ENCODE data around the gene PSMC1. TPM values are rescaled to one million over a fixed set of nuclear protein-coding genes. Genes with fewer than 3 reads are reported as not detected.
A peak's percentile ranks its signal among the peaks of the same experiment; 100 is the strongest.

PSMC1 gene
- polyA plus RNA-seq, 1 donor from 2014 or later: 79.1 TPM

- no peak overlapping the region for H3K4me3 Mint-ChIP-seq
- peaks cover 0 to 4% (median 0%) of the 10 kb centered on the region in 3 donors for H3K4me1 Mint-ChIP-seq
- H3K36me3 Mint-ChIP-seq: peaks cover 5% of the 10 kb centered on the region
- H3K27ac Mint-ChIP-seq: peak overlapping the region in 1 of 3 donors; percentile 88
- no peaks in the 10 kb centered on the region for H3K9me3 Mint-ChIP-seq
- no peaks in the 10 kb centered on the region for H3K27me3 Mint-ChIP-seq
Observed at GRCh38 chr14:90266441-90267154, 10.2 kb downstream of the PSMC1 start.

- H3K36me3 Mint-ChIP-seq: peaks cover 7% of the 10 kb centered on the region
- peaks cover 0 to 4% (median 0%) of the 10 kb centered on the region in 3 donors for H3K4me1 Mint-ChIP-seq
- H3K4me3 Mint-ChIP-seq: no peak overlapping the region
- H3K27ac Mint-ChIP-seq: no peak overlapping the region
- H3K27me3 Mint-ChIP-seq: no peaks in the 10 kb centered on the region
- H3K9me3 Mint-ChIP-seq: no peaks in the 10 kb centered on the region
Observed at GRCh38 chr14:90268420-90268819, 12.1 kb downstream of the PSMC1 start.

- Mint-ChIP-seq H3K4me3 (no peak overlapping the region), H3K27me3 (no peaks in the 10 kb centered on the region), H3K9me3 (no peaks in the 10 kb centered on the region), H3K27ac (no peak overlapping the region), H3K4me1 (peaks cover 0 to 2% (median 0%) of the 10 kb centered on the region in 3 donors), H3K36me3 (peaks cover 2% of the 10 kb centered on the region)
Observed at GRCh38 chr14:90272523-90272922, 16.2 kb downstream of the PSMC1 start.

GRCh38 chr14:90273532-90273931, 17.2 kb downstream of the PSMC1 start:
- peaks cover 0 to 2% (median 0%) of the 10 kb centered on the region in 3 donors for H3K4me1 Mint-ChIP-seq
- H3K27me3 Mint-ChIP-seq: no peaks in the 10 kb centered on the region
- peaks cover 2% of the 10 kb centered on the region for H3K36me3 Mint-ChIP-seq
- no peak overlapping the region for H3K27ac Mint-ChIP-seq
- no peaks in the 10 kb centered on the region for H3K9me3 Mint-ChIP-seq
- H3K4me3 Mint-ChIP-seq: no peak overlapping the region

GRCh38 chr14:90274019-90274418, 17.7 kb downstream of the PSMC1 start:
- Mint-ChIP-seq H3K4me3 (no peak overlapping the region), H3K36me3 (peaks cover 2% of the 10 kb centered on the region), H3K9me3 (no peaks in the 10 kb centered on the region)

GRCh38 chr14:90274808-90275457, 18.6 kb downstream of the PSMC1 start:
- Mint-ChIP-seq H3K4me1 (peaks cover 0 to 1% (median 0%) of the 10 kb centered on the region in 3 donors), H3K36me3 (peaks cover 2% of the 10 kb centered on the region), H3K9me3 (no peaks in the 10 kb centered on the region), H3K27me3 (no peaks in the 10 kb centered on the region), H3K4me3 (no peak overlapping the region), H3K27ac (peak overlapping the region in 1 of 3 donors; percentile 91)

More at GRCh38 chr14:90274019-90274418, 17.7 kb downstream of the PSMC1 start:
- Mint-ChIP-seq H3K27me3 (no peaks in the 10 kb centered on the region), H3K4me1 (peaks cover 0 to 2% (median 0%) of the 10 kb centered on the region in 3 donors), H3K27ac (no peak overlapping the region)

- Mint-ChIP-seq H3K9me3 (no peaks in the 10 kb centered on the region), H3K27me3 (no peaks in the 10 kb centered on the region), H3K27ac (no peak overlapping the region), H3K4me3 (no peak overlapping the region), H3K36me3 (peaks cover 2% of the 10 kb centered on the region), H3K4me1 (no peaks in the 10 kb centered on the region)
Observed at GRCh38 chr14:90275458-90275814, 19.1 kb downstream of the PSMC1 start.

GRCh38 chr14:90275820-90276219, 19.5 kb downstream of the PSMC1 start:
- no peak overlapping the region for H3K4me3 Mint-ChIP-seq
- no peaks in the 10 kb centered on the region for H3K9me3 Mint-ChIP-seq
- H3K27ac Mint-ChIP-seq: no peak overlapping the region
- H3K27me3 Mint-ChIP-seq: no peaks in the 10 kb centered on the region
- peaks cover 2% of the 10 kb centered on the region for H3K36me3 Mint-ChIP-seq
- no peaks in the 10 kb centered on the region for H3K4me1 Mint-ChIP-seq

GRCh38 chr14:90276646-90277367, 20.5 kb downstream of the PSMC1 start:
- Mint-ChIP-seq H3K4me3 (no peak overlapping the region), H3K27me3 (no peaks in the 10 kb centered on the region), H3K27ac (no peak overlapping the region), H3K4me1 (no peaks in the 10 kb centered on the region), H3K36me3 (peaks cover 2% of the 10 kb centered on the region), H3K9me3 (no peaks in the 10 kb centered on the region)

GRCh38 chr14:90277581-90278198, 21.3 kb downstream of the PSMC1 start:
- Mint-ChIP-seq H3K36me3 (peaks cover 2% of the 10 kb centered on the region), H3K27ac (peak overlapping the region in 1 of 3 donors; percentile 71), H3K4me1 (no peaks in the 10 kb centered on the region), H3K4me3 (no peak overlapping the region), H3K9me3 (no peaks in the 10 kb centered on the region), H3K27me3 (no peaks in the 10 kb centered on the region)

GRCh38 chr14:90278199-90279175, 22.1 kb downstream of the PSMC1 start:
- peak overlapping the region in 1 of 4 donors; percentile 54 for H3K4me3 Mint-ChIP-seq
- no peaks in the 10 kb centered on the region for H3K36me3 Mint-ChIP-seq
- H3K27me3 Mint-ChIP-seq: no peaks in the 10 kb centered on the region
- H3K9me3 Mint-ChIP-seq: no peaks in the 10 kb centered on the region
- H3K4me1 Mint-ChIP-seq: no peaks in the 10 kb centered on the region
- H3K27ac Mint-ChIP-seq: peak overlapping the region in 1 of 3 donors; percentile 71

GRCh38 chr14:90280096-90280495, 23.7 kb downstream of the PSMC1 start:
- Mint-ChIP-seq H3K27ac (no peak overlapping the region), H3K4me1 (no peaks in the 10 kb centered on the region), H3K4me3 (no peak overlapping the region), H3K27me3 (no peaks in the 10 kb centered on the region), H3K9me3 (no peaks in the 10 kb centered on the region), H3K36me3 (no peaks in the 10 kb centered on the region)

GRCh38 chr14:90281261-90281660, 24.9 kb downstream of the PSMC1 start:
- Mint-ChIP-seq H3K9me3 (no peaks in the 10 kb centered on the region), H3K27ac (no peak overlapping the region), H3K4me3 (no peak overlapping the region)

GRCh38 chr14:90281756-90282155, 25.4 kb downstream of the PSMC1 start:
- H3K36me3 Mint-ChIP-seq: peaks cover 2% of the 10 kb centered on the region
- H3K9me3 Mint-ChIP-seq: no peaks in the 10 kb centered on the region
- no peak overlapping the region for H3K27ac Mint-ChIP-seq
- no peaks in the 10 kb centered on the region for H3K27me3 Mint-ChIP-seq
- no peak overlapping the region for H3K4me3 Mint-ChIP-seq
- H3K4me1 Mint-ChIP-seq: no peaks in the 10 kb centered on the region

More at GRCh38 chr14:90281261-90281660, 24.9 kb downstream of the PSMC1 start:
- Mint-ChIP-seq H3K27me3 (no peaks in the 10 kb centered on the region), H3K36me3 (peaks cover 1% of the 10 kb centered on the region), H3K4me1 (no peaks in the 10 kb centered on the region)
